CD4-positive, alpha-beta T cell treated with Interleukin-21 for 1 hour (primary cell): ENCODE results near the gene STX7.

Experiments used
- DNase-seq: peaks from one replicate; pipeline ENCODE4 v3.0.0-alpha.2; 2020

Gene STX7

GRCh38 chr6:132506869-132507808, 5.8 kb downstream of the STX7 start:
- DNase-seq: no peak

DNA sequence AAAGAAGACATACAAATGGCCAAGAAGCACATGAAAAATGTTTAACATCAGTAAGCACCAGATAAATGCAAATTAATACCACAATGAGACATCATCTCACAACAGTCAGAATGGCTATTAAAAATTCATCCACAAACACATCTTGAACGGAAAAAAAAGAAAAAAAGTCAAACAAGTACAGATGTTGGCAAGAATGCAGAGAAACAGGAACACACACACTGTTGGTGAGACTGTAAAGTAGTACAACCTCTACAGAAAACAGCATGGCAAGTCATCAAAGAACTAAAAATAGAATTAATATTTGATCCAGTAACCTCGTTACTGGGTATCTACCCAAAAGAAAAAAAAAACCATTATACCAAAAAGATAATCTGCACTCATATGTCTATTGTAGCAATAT, 6.5 kb downstream of the STX7 start:
- DNase-seq: no peak

- DNase-seq: no peak
Observed at GRCh38 chr6:132505158-132505557, 7.8 kb downstream of the STX7 start.

DNA sequence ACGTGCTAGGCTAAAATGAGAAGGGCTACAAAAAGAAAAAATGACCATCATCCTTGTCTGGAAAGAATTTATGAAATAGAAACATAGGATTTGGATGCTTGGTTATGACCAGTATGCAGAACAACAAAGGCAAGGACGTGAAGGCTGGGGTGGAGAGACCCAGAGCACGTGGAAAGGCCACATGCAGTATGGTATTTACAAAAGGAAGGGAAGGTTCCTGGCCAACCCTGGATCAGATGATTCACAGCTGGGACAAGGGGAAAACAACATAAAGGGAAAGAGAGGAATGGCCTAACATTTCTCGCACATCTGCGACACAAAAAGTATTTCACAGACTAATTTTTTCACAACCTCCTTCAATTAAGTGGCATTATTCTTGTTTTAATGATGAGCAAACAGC, 8.2 kb downstream of the STX7 start:
- DNase-seq: no peak

- no peak for DNase-seq
Observed at GRCh38 chr6:132499757-132500156, 13.2 kb downstream of the STX7 start.

GRCh38 chr6:132498638-132499037, 14.3 kb downstream of the STX7 start:
- no peak for DNase-seq

DNA sequence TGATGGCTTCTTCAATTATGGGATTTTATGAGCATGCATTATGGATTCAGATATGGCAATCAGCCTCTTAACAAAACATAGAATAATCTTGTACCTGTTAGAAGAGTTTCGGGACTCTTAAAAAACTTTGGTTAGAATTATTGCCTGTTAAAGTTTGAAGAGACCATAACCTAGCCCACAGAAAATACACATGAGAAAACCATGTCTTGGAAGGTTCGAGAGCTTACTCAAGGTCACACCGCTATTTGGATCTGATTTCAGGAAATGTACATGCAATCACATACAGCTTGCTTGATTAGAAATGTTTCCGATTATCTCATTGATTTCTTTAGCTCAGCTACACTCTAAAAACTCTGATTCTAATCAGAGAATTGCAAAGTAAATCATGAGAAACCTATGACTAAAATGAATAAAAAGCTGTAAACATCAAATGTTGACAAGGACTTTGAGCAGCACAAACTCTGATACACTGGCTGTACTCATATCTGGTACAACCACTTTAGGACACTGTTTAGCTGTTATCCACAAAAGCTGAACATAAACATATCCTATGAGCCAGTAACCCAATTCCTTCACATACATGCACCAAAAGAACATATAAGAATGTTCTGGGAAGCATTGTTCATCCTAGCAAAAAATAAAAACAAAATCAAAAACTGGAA, 16.3 kb downstream of the STX7 start:
- no peak for DNase-seq

- no peak for DNase-seq
Observed at GRCh38 chr6:132495604-132496079, 17.3 kb downstream of the STX7 start.

DNA sequence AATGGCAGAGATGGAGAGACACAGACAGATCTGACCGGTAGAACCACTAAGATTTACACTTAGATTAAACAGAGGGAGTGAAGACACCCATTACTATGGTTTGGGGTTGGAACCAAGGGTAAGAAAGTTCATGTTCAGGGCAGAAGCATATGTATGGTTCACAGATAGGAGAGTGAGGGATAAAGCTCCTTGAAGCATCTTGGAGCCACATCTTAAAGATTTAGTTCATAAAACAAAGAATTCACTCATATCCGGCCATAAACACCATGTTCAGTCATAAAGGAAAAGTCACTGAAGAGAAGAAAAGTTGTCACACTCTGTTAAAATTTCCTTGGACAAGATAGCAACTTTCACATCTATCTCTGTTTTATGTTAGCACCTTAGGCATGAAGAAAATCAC, 18.0 kb downstream of the STX7 start:
- DNase-seq: no peak

- no peak for DNase-seq
Observed at GRCh38 chr6:132491881-132492280, 21.0 kb downstream of the STX7 start.

DNA sequence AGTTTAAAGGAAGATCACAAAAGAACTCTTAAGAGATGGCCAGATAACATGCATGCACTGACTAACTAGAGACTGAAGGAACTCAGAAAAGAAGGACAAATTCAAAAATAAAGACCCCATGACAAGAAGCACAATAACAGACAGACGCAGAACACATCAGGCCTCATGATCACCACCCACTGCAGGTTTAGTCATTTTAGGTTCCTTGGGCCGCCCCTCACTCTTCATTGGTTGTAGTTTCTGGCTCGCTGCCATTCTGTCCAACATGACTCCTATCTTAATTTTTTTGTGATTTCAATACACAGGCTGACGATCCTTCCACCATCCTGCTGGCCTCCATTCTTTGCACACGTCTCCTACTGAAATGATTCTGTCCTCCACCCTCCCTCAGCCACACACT, 21.6 kb downstream of the STX7 start:
- no peak for DNase-seq

DNA sequence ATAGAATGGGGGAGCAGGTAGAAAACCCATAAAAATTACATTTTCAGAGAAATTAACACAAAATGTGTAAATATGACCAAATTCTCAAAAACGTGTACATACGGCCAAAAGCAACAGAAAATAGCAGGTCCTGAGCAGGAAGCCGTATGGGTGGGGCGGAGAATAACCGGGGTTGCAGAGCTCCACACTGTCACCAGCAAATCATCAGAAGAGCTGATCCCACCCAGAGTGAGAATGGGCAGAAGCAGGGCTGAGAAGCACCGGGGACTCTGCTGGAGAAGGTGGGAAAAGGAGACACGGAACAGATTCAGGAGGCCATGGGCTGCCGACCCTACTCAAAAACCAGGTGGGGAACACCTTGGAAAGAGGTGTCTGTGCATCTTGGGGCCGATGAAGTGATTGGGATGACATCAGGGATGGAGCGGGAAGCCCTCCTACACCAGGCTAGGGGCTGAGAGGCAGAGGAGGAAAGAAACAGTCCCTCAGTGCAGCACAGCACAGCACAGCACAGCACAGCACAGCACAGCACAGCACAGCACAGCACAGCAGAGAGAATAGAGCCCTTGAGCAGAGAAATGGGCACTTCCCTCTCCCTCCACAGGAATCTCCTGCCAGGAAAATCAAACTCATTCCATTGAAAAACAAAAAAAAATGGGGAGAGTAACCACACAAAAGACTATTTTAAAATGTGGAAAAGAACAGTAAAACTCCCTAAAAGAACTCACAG, 22.3 kb downstream of the STX7 start:
- DNase-seq: no peak

- DNase-seq: no peak
Observed at GRCh38 chr6:132490024-132490423, 22.9 kb downstream of the STX7 start.

- no peak for DNase-seq
Observed at GRCh38 chr6:132489376-132489775, 23.5 kb downstream of the STX7 start.

- DNase-seq: no peak
Observed at GRCh38 chr6:132487762-132488161, 25.2 kb downstream of the STX7 start.

- no peak for DNase-seq
Observed at GRCh38 chr6:132484680-132485018, 28.3 kb downstream of the STX7 start.

GRCh38 chr6:132483779-132484679, 28.9 kb downstream of the STX7 start:
- DNase-seq: peak; percentile 71

DNA sequence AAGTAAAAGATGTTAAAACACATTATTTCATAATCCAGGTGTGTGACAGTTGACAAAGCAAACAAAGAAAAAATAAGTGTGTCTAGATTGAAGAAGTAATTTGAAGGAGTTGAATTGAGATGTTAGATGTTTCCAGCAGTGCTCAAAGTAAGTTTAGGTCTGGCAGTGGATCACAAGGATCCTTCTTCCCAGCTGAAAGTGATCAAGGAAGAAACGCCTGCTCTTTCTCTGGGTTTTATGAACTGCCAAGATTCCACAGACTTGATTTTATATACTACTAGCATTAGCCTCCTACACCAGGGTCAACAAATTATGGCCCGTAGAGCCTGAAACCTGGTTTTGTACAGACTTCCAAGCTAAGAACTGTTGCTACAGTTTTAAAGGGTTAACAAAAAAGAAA, 30.3 kb downstream of the STX7 start:
- DNase-seq: no peak

DNA sequence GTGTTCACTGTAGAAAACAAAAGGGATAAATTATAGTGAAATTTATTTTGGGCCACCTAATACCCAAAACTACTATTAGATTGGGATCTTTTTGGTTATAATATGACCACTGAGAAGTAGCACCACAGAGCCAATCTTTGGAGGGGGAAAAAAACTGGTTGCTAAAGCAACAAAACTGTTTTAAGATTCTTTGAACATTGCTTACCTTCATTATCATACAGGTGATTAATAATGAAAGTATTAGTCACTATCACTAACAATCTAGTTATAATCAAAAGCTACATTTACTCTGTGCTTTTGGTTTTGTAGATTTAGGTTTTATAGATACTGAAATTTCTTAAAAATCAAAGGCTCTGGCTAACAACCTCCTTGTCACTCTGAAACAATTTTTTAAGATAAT, 31.7 kb downstream of the STX7 start:
- no peak for DNase-seq

DNA sequence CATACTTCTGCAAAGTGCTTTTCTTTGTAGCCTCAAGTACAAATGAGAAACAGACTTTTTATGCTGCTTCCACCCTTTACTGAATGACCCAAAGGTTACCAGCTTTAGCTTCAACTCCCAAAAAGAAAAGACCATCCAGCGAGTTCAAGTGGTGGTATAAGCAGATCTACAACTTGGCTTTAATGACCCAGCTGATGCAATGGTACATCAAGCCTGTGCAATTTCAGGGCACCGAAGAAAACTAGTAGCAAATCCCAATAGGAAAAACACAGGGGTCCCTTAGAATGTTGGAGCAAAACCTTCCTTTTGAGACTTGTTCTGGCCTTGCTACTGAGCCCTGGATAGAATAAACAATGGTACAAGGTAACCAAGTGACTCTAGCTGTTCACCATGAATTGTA, 33.8 kb downstream of the STX7 start:
- no peak for DNase-seq

GRCh38 chr6:132478674-132479073, 34.2 kb downstream of the STX7 start:
- DNase-seq: no peak

GRCh38 chr6:132478266-132478665, 34.6 kb downstream of the STX7 start:
- no peak for DNase-seq

GRCh38 chr6:132476688-132477087, 36.2 kb downstream of the STX7 start:
- DNase-seq: no peak
